Fibroblast of skin of right biceps (primary cell): ENCODE measurements around the gene TUT4.

Experiments
- DNase-seq: peaks from one replicate; pipeline ENCODE4 v3.0.0-alpha.2; 2013

The TUT4 gene

DNA sequence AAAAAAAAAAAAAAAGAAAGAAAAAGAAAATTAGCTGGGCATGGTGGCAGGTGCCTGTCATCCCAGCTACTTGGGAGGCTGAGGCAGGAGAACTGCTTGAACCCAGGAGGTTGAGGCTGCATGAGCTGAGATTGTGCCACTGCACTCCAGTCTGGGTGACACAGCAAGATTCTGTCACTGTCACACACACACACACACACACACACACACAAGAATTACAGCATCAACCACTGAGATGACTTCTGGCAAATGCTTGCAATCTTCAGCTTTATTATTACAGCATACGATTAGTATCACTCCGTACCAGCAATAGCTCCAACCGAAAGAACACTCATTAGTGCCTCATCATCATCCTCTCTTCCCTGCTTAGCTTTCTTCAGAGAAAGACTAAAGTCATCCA lies 153.3 kb downstream of the TUT4 start:
- no peak for DNase-seq

DNA sequence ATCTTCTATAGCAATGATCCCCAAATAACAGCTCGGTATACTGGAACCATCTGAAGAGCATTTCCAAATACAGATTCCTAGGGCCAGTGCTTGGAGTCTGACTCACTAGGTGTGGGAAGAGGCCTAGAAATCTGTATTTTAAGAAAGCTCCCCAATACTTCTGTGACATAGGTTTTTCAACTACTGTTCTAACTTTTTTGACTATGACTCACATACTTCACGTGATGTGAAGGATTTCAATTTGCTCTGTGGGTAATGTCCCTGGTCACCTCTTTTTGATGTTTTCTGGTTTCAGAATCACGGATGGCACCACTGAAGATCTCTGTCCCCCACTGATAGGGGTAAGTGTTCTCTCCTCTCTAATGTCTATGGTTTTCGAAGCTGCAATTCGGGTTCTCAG lies 159.7 kb downstream of the TUT4 start:
- DNase-seq = no peak

DNA sequence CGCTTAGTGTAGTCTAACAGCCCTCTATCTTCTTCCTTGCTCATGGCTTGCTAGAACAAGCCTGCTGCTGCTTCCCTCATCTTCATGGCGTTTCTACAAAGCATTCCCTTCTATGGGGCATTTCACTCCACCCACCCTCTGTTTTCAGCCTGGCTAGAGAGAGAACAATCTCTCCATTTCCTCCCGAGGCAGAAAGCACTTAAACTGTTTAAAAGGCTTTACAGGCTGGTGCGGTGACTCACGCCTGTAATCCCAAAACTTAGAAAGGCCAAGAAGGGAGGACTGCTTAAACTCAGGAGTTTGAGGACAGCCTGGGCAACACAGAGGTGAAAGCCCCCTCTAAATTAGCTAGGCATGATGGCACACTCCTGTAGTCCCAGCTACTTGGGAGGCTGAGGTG lies 166.4 kb downstream of the TUT4 start:
- DNase-seq = no peak

DNA sequence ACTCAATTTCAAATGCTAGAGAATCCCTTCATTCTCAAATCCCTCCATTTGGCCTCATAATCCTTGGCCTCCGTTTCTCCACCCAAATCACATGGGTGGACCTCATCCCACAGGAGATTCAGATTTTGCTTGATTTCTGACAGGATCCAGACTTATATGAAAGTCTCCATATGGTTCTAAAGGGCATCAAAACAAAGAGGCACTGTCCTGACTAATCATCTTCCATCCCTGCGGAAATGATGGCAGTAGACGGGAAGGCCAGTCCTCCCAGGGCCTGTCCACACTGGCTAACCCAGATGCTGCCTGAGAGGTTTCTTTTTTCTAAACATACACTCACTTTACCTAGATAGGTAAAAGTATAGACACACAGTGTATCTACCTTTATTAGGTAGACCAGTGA lies 167.5 kb downstream of the TUT4 start:
- no peak for DNase-seq
